LNCAP (cell line): ENCODE measurements around the gene UNC50.

Experiments used
- TF ChIP-seq, protein P1 (sequence below): fragments of 450-650 bp; IDR thresholded peaks from 2 replicates; pipeline ENCODE4 v1.5.1; 2017; ENCODE audit warnings: mild to moderate bottlenecking

UNC50 gene

DNA sequence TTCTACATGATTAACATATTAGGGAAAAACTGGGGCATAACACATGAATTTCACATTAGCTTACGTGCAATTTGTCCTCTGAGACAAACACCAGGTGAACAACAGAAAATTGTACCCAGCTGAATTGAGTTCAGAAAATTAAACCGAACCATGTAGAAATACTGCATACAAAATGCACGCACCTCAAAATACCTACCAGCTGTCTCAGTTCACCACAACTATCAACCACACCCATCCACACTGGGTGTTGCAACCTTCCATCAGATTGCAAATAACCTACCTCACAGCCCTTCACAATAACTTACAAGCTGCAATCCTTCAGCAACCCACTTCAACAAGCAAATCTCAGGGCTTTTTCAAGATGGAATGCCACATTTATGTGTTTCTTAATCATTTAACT, 55.9 kb downstream of the UNC50 start:
- TF ChIP-seq, protein P1, sequence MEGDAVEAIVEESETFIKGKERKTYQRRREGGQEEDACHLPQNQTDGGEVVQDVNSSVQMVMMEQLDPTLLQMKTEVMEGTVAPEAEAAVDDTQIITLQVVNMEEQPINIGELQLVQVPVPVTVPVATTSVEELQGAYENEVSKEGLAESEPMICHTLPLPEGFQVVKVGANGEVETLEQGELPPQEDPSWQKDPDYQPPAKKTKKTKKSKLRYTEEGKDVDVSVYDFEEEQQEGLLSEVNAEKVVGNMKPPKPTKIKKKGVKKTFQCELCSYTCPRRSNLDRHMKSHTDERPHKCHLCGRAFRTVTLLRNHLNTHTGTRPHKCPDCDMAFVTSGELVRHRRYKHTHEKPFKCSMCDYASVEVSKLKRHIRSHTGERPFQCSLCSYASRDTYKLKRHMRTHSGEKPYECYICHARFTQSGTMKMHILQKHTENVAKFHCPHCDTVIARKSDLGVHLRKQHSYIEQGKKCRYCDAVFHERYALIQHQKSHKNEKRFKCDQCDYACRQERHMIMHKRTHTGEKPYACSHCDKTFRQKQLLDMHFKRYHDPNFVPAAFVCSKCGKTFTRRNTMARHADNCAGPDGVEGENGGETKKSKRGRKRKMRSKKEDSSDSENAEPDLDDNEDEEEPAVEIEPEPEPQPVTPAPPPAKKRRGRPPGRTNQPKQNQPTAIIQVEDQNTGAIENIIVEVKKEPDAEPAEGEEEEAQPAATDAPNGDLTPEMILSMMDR, result no peak

DNA sequence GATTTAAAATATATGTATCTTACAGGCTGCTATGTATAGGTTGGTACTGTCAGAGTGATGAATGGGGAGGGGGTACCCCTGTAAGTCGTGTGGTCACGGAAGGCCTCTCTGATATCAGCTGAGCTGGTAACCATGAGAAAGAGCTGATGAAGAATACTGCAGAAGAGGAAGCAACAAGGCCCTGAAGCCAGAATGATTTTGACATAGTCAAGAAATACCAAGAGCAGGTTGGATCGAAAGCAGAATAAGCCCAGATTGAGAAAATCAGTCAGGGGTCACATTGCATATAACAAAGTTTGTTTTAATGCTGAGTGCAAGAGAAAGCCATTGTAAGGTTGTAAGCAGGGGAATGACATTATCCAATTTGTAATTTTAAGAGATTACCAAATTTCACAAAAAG, 57.3 kb downstream of the UNC50 start:
- TF ChIP-seq, protein P1, result no peak
